NCI-H510A treated with DMSO at 0.1 percent for 48 hours (cell line): ENCODE measurements around the gene TBCA.

Experiments
- DNase-seq: peaks from one replicate; lab custom pipeline; 2025; lab: John Stamatoyannopoulos, UW

The TBCA gene, protein sequence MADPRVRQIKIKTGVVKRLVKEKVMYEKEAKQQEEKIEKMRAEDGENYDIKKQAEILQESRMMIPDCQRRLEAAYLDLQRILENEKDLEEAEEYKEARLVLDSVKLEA

DNA sequence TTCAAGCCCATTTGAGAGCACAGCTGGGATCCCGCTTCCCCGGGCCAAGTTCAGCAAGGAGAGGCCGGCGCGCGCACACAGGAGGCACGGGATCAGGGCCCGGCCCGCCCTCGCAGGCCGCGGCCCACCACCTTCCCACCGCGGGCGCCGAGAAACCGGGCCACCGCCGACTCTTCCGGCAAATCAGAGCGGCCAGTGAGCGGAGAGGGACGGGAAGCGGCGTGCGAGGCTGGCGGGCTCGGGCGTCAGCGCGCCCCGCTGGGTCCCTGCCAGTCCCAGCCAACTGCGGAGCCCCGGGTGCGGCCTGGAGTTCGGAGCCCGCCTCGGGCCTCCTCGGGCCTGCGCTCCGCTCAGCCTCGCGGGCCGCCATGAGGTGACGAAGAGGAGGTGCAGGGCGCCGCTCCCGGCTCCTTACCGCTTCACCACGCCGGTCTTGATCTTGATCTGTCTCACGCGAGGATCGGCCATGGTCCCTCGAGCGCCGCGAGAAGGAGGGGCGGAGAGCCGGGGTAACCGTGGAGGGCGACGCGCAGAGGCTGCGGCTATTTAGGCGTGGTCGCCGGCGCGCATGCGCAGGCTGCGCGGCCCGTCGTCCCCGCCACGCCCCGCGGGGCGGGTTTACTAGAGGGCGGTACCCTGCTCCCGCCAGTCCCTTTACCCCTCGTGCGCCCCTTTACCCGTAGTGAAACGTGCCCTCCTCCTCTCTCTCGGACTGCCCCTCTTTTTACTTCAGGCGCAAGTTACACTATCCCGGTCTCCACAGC lies at the start of gene TBCA:
Gene TBCA (minus strand): TSS at position 550 of the 764 bp plus-strand sequence. CDS start 82 bp downstream, at position 468.
- peak; percentile 78 for DNase-seq

DNA sequence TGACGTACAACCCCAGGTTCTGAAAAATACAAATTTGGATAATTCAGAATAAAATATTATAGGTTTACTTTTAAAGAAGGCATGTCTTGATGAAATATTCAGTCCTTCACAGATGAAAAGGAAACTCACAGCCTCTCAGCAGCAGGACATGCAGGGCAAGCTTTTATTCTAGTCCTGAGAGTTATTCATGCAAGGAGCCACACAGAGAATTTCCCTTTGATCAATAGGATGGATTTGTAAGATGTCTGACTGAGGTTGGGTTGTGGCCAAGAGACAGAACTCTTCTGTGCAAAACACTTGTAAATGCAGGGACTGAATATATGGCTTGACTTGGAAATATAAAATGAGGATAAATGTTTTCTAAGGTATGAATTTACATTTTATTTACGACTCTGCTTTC lies 48.8 kb upstream of the TBCA start:
- no peak for DNase-seq

DNA sequence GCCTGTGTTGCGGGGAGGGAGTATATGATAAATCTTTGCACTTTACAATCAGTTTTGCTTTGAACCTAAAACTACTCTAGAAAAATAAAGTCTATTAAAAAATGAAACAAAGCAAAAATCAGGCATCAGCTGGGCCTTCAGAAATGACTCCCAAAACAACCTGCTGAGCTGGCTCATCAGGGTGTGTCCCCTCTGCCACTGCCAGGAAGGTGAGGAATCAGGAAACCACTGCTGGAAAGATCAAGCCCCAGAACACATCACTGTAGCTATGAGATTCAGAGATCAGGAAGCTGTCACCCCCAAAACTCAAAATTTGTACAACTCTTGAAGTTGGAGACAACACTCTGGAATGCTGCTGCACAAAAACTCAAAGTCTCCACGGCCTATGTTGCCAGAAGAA lies 40.5 kb upstream of the TBCA start:
- DNase-seq, result no peak

DNA sequence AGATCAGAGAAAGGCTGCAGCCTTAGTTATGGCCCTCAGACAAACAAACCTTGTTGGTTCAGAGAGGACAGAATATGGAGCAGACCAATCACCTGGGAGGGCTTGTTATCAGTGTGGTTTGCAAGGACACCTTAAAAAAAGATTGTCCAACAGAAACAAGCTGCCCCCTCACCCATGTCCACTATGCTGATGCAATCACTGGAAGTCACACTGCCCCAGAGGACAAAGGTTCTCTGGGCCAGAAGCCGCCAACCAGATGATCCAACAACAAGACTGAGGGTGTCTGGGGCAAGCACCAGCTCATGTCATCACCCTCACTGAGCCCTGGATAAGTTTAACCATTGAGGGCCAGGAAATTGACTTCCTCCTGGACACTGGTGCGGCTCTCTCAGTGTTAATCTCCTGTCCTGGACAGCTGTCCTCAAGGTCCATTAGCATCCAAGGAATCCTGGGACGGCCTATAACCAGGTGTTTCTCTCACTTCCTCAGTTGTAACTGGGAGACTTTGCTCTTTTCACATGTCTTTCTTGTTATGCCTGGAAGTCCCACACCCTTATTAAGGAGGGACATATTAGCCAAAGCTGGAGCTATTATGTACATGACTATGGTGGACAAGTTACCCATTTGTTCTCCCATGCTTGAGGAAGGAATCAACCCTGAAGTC lies 36.9 kb upstream of the TBCA start:
- DNase-seq, result no peak

DNA sequence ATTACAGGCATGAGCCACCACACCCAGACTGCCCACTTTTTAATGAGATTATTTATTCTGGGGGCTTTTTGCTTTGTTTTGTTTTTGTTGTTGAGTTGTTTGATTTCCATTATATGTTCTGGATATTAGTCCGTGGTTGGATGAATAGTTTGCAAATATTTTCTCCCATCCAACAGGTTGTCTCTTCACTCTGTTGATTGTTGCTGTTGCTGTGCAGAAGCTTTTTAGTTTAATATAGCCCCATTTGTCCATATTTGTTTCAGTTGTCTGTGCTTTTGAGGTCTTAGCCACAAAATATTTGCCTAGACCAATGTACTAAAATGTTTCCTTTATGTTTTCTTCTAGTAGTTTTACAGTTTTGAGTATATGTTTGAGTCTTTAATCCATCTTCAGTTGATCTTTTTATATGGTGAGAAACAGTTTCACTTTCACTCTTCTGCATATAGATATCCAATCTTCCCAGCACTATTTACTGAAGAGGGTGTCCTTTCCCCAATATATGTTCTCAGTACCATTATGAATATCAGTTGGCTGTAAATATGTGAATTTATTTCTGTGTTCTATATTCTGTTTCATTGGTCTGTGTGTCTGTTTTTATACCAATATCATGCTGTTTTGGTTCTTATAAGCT lies 30.2 kb upstream of the TBCA start:
- peak; percentile 9 for DNase-seq

DNA sequence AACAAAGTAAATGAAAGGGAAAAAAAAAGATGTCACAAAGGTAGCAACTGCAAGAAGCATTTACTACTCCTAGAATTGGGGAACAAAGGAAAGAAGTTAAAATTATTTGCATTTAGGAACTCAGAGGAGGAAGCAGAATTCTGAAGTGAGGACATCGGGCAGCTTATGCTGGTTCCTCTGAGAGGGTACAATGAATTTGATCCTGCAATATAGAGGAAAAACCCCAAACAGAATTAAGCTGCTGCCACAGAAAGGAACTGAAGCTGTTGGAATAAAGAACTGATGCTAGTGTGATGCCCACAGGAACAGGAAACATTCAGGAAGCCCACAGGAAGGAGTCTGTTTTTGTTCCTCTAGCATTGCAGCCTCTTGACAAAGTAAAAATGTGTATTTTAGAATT lies 22.3 kb upstream of the TBCA start:
- no peak for DNase-seq

DNA sequence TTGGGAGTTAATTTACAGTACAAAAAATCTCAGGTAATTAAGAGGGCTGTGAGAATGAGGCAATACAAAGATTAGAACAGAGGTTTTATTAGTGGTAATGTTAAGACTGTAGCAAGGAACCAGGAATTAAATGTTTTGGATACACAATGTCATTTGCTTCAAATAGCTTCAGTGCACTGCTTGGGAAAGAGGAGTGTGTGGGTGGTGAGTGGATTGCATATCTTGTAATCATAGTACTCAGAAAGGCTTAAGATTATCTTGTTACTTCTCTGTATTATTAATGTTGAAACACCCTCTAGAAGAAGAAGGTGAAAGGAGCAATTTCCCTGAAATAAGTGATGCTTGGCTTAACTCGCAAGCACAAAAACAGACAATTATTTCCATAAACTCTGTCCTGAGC lies 21.0 kb upstream of the TBCA start:
- DNase-seq, result no peak

DNA sequence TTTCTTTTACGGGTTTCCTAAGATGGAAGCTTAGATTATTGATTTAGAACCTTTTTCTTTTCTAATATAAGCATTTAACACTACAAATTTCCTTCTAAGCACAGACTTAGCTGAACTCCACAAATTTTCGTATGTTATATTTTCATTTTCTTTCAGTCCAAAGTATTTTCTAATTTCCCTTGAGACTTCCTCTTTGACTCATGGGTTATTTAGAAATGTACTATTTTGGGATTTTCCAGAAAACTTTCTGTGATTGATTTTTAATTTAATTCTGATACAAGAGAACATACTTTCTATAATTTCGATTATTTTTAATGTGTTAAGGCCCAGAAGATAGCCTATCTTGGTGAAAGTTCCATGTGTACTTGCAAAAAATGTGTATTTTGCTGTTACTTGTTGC lies 19.7 kb upstream of the TBCA start:
- DNase-seq, result no peak

DNA sequence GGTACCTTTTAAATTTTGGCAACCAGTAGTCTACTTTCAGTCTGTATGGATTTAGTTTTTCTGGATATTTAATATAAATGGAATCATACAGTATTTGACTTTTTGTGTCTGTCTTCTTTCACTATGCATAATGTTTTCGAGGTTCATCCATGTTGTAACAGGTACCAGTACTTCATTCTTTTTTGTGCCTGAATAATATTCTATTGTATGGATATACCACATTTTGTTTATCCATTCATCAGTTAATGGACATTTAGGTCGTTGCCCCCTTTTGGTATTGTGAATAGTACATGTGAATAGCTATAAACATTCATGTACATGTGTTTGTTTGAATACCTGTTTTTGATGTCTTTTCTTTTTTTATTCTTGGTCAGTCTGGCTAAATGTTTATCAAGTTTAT lies 19.1 kb upstream of the TBCA start:
- no peak for DNase-seq

DNA sequence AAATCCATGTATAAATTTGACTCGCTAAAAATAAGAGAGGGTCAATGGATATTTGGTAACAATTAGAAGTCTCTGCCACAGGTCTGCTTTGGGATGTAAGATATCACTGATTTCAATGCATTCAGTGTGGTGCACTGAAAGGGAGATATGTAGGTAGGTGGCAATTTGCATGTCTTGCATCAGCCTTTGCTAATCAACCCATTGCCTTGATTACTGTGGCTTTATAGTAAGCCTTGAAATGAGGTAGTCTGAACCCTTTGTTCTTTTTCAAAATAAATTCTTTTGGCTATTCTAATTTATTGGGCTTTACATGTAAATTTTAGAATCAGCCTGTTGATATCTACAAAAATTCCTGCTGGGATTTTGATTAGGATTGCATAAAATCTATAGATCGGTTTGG lies 15.8 kb upstream of the TBCA start:
- no peak for DNase-seq

DNA sequence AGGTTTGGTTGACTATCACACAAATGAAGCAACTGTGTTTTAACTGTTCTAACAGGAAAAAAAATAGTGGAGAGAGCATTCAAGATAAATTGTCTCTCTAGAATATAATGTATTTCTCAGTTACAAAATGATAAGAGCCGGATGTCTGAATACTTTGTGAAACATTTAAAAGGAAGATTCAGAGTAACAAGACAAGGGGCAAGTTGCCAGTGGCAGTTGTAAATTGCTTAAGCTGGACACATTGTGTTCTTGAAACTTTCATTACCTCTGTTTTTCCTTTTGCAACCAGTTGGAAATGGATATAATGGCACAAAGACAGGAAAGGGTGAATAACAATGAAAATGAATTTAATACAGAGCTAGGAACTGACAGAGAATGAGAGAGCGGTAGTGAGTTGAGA lies 15.2 kb upstream of the TBCA start:
- no peak for DNase-seq

DNA sequence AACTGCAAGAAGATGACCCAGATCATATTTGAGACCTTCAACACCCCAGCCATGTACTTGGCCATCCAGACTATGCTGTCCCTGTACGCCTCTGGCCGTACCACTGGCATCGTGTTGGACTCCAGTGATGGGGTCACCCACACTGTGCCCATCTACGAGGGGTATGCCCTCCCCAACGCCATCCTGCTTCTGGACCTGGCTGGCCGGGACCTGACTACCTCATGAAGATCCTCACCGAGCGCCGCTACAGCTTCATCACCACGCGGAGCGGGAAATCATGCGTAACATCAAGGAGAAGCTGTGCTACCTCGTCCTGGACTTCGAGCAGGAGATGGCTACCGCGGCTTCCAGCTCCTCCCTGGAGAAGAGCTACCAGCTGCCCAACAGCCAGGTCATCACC lies 9.1 kb upstream of the TBCA start:
- DNase-seq, result no peak

DNA sequence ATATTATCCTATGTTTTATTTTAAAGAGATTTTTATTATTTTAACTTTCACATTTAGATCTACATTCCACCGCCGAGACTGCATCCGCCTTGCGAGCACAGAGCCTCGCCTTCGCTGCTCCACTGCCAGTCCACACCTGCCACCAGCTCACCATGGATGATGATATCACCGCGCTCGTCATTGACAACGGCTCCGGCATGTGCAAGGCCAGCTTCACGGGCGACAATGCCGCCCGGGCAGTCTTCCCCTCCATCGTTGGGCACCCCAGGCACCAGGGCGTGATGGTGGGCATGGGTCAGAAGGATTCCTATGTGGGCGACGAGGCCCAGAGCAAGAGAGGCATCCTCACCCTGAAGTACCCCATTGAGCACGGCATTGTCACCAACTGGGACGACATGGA lies 8.6 kb upstream of the TBCA start:
- no peak for DNase-seq

DNA sequence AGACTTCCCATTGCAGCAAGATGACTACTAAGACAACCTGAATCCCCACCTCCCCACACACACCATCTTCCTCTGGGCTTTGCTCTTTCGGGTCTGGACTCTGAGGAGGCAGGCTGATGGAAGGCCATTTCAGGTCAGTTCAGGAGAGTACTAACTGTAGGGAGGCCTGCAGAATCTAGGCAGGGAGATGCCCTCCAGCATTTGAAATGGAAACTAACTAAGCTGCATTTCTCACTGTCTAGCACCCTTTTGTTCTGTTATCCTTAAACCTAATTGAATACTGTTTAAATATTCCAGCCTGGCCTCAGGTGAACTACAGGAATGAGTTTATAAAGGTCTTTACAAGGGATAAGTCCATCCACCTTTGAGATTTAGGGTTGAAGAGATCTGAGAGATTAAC lies 4.9 kb upstream of the TBCA start:
- no peak for DNase-seq

DNA sequence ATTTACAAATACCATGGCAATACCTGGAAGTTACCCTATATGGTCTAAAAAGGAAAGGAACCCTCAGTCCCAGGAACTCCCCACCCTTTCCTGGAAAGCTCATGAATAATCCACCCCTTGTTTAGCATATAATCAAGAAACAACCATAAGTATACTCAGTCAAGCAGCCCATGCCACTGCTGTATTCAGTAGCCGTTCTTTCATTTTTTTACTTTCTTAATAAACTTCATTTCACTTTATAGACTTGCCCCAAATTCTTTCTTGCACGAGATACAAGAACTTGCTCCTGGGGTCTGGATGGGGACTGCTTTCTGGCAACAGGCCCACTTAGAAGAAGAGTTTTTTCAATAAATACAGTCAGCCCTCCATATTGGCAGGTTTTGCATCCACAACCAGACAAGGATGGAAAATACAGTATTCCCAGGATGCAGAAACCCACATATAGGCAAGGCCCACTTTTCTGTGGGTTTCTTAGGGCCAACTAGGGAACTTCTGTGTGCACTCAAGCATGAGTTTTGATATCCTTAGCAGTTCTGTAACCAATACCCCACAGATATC lies 2.8 kb upstream of the TBCA start:
- no peak for DNase-seq

DNA sequence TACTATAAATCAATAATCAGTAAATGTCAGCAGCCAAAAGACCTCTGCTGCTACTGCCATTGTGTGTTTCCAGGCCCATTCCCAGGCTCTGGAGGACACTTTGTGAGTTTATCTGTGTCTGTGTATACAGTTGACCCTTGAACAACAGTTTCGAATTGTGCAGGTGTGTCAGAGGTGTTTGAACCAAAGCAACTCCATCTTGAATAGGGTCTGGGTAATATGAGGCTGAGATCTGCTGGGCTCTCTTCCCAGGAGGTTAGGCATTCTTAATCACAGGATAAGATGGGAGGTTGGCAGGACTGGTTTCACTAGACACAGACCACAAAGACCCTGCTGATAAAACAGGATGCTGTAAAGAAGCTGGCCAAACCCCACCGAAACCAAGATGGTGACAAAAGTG lies 2.3 kb upstream of the TBCA start:
- no peak for DNase-seq

DNA sequence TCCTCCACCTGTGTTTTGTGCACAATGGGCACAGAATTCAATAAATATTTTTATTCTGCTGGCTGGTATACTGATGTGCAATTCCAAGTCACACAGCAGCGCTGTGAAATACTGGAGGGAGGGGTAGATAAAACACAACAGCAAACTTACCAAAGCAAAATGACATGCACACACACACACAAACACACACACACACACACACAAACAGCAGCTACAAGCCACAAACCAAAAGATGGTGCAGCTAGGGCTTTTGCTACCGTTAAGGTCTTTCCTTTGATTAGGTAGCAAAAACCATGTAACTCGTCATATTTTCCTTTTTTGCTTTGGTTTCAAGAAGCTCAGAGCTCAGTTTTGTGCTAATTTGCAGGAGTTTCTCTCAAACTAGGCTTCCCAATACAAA lies 1.8 kb upstream of the TBCA start:
- no peak for DNase-seq

DNA sequence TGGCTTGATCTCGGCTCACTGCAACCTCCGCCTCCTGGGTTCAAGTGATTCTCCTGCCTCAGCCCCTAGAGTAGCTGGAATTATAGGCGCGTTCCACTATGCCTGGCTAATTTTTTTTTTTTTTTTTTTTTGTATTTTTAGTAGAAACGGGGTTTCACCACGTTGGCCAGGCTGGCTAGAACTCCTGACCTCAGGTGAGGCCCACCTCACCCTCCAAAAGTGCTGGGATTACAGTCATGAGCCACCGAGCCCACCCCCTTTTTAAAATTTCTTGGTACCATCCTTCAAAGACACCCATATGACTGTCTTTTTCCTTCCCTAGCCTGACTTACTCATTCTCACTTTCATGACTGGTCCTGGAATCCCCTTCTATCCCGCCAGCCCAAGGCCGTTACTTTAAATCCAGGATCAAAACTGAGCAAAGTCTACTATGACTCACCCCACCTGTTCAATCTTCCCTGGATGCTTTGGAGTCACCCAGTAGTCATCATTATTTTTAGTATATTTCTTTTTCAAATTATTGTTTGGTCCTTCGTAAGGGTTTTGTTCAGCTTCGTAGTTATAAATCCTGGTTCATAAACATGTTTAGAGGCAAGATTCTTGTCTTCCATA lies 1.2 kb upstream of the TBCA start:
- DNase-seq, result no peak

DNA sequence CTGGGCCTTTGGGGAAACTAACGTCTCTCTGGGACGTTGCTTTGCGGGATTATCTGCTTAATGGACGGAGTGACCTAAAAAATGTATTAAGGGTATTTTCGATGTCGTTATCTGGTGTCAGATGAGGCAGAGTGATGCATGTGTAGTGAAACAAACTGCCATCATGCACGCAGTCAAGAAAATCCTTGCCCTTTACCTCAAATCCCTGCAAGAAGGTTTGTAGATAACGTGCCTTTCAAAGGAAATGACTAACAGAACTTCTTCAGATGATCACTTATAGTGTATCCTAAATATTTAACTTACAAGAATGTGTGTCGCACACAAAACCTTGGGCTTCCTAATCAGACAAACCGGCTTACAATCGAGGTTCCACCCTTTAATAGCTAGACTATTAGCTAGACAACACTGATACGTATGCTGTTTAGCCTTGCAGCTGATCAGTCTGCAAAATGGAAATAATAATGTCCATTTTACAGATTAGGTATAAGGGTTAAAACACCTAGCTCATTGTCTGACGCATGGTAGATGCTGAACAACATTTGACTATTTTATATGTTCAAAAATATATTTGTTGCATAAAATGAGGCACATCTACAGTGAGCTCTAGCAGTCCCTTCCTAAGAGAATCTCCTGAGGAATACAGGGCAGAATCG lies 541 bp upstream of the TBCA start:
- DNase-seq, result no peak

DNA sequence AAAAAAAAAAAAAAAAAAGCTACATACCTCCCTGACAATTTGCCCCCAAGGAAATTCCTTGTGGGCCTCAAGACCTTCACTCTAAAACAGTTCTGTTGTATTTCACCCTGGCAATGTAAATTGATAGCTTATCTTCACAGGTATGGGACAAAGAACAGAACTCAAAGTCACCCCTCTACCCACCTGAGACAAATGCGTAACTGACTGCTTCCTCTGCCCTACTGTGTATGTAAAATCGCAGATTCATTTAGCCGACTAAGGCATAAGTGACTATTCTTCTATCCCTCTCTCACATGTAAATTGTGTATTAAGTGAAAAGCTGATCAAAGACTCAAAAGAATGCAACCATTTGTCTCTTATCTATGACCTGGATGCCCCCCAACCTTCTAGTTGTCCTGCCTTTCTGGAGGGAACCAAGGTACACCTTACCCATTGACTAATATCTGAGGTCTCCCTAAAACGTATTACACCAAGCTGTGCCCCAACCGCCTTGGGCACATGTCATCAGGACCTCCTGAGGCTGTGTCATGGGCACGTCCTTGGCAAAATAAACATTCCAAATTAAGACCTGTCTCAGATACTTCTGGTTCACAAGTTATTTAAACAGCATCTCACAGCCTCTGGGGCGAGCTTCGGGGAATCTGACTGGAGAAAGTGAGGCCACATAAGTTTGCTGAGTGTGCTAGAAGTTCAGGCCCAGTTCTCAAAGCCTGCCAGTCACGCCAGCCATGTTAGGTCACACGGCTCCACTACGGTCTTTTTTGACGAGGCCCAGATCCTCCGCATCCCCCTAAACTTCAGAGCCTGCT lies 954 bp downstream of the TBCA start:
- DNase-seq, result no peak

DNA sequence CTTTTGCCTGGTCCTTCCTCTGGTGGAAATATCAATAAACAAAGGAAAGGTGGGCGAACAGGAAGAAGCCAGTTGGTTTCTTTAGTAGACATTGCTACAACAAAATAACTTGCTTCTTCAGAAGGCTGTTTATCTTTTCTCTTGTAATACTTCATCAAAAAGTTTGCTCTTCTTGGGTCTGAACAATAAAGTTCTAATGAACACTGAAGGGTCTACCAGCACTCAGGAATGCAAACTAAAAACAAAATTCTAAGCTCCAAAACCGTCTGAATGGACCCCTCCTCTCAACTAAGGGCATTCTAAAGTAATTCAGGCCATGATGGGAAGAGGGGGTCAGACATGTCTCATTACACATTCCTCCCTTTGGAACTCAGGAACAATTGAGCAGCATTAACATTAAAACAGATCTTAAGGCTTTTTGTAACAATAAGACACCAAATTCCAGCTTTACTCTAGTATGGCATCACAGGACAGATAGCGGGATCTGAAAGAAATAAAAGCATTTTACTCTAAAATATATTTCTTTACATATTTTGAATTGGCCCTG lies 2.3 kb downstream of the TBCA start:
- no peak for DNase-seq
